ENCODE data around the gene RASD2.

The RASD2 gene

DNA sequence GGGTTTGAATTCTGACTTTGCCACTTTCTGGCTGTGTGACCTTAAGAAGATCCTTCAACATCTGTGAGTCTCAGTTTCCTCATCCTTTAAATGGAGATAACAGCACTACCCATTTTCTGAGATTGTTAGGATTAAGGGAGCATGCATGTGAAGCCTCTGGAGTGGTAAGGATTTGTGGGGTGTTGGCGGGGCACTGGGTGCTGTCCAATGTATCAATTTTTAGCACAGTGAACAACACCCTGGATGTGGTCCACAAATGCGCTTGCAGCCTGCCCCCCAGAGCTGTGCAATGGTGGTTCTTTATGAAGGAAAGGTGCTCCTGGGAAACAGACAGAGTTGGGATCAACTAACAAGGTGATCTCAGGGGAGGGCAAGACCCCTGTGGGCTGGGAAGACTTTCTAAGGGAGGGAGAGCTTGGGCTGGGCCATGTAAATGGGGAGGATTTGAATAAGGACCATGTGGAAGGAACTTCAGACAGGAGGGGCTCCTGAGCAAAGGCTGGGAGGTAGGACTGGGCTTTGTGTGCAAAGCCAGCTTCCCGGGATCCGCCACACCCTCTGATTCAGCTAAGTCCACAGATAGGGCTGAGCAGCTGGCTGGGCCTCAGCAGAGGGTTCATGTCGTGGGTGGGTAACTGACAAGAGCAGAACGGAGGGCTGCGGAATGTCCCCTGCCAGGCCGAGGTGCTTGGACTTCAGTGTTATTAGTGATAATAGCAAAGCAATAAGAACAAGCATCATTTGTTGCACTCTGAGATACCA lies 22.7 kb upstream of the RASD2 start:
- TF ChIP-seq, protein P1, sequence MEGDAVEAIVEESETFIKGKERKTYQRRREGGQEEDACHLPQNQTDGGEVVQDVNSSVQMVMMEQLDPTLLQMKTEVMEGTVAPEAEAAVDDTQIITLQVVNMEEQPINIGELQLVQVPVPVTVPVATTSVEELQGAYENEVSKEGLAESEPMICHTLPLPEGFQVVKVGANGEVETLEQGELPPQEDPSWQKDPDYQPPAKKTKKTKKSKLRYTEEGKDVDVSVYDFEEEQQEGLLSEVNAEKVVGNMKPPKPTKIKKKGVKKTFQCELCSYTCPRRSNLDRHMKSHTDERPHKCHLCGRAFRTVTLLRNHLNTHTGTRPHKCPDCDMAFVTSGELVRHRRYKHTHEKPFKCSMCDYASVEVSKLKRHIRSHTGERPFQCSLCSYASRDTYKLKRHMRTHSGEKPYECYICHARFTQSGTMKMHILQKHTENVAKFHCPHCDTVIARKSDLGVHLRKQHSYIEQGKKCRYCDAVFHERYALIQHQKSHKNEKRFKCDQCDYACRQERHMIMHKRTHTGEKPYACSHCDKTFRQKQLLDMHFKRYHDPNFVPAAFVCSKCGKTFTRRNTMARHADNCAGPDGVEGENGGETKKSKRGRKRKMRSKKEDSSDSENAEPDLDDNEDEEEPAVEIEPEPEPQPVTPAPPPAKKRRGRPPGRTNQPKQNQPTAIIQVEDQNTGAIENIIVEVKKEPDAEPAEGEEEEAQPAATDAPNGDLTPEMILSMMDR (IDR thresholded peaks at IDR 0.05): no peak

DNA sequence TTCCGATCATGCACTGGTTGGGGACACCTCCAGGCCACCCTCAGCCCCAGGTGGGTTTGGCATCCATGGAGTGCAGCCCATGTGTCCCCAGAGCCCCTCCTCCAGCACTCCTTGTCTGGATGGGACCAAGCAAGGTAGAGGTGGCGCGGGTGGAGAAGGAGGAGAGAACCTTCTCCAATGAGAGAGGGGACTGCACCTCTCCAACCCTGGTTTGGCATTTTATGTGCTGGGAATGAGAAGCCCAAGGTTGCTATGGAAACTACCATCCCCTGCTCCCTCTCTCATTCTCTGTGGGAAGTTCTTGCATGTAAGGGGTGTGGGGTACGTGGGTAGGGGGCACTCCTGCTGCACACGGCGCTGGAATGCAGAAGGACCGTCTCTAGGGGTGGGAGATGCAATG lies 21.8 kb upstream of the RASD2 start:
- TF ChIP-seq, protein P1 (IDR thresholded peaks at IDR 0.05): no peak

DNA sequence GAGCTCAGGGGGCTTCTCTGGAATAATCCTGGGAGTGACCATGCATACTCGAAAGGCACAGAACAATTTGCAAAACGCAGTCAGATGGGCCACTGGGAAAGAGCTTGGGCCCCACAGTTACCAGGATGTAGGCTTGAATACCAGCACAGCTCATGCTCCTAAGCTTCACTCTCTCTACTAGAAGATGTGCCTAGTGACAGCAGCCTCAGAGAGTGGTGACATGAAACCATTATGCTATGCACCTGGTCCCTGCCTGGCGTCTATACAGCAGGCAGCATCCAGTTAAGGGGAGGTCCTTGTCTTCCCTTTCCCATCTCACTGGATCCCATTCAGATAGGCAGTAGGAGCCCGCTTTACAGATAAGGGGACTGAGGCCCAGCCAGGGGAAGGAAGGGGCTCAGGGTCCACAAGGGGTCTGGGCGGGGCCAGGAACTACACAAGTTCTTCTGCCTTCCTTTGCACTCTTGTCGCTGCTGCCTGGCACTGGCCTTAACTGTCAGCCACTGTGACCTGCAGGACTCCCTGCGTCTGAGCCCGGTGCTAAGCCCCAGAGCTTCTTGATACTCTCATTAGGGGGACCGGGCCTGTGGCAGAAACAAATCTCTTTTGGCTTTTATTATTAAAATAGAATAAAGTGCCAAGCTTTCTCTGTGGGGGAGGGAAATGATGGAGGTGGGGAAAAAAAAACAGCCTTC lies 21.2 kb upstream of the RASD2 start:
- TF ChIP-seq, protein P1 (IDR thresholded peaks at IDR 0.05): no peak

- TF ChIP-seq, protein P1 (IDR thresholded peaks at IDR 0.05): no peak
Observed at GRCh38 chr22:35521358-35522224, 19.0 kb upstream of the RASD2 start.

DNA sequence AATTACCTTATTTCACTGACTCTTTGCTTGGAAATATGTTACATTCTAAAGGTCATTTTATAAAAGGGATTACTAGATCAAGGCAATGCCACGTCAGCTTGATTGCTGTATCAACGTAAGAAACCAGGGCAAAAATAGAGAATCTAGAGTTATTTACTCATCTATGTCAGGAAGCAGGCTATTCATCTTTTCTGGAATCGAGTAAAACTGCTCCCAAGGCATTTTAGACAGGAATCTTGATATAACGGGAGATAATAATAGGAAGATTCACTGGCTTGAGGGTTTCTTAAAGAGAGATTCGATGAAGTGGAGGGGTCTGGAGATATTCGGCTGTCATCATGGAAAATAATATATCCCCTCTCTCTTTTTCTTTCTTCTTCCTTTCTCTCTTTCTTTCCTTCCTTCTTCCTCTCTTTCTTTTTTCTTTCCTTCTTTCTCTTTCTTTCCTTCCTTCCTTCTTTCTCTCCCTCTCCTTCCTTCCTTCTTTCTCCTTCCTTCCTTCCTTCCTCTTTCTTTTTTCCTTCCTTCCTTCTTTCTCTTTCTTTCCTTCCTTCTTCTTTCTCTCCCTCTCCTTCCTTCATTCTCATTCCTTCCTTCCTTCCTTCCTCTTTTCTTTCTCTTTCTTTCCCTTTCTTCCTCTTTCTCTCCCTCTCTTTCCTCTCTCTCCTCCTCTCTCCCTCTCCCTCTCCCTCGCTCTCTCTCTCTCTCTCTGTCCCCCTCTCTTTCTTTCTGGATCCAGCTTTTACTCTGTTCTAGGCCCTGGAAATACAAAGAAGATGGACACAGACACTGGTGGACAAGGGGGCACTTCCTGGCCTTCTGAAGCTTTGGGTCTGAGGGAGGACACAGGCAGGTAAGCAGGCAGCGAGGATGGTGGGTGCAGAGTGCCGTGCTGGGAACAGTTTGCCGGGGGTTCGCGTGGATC lies 18.1 kb upstream of the RASD2 start:
- TF ChIP-seq, protein P1 (IDR thresholded peaks at IDR 0.05): no peak

DNA sequence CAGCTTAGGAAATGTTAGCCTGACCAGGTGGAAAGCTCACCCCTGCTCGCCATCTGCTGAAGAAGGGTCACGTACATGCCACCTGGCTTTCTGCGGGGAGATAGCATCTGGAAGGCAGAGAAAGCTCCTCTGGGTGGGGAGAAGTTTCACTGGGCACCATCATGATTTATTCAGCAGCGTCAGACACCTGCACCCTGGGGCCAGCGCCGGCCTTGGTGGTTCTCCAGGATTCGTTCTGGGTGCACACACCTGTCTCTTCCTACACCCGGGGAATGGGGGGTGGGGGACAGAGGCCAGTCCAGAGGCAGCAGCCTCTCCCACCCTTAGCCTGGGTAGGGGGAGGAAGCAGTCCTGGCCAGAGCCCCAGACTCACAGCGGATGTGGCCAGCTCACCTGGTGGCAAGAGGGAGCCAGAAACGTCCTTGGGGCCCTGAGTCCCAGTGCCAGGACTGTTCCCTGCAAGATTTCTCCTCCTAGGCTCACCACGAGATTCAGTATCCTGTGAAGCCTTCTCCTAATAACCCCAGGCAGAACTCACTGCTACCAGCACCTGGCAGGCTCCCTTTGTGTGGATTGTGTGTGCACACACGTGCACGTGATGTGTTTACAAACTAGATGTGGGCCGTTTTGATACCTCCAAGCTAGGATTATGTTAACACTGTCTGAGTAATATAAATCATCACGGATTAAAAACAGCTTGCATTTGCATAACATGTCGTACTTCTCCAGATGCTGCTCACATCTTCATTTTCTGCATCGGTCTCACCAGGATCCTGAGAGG lies 17.3 kb upstream of the RASD2 start:
- TF ChIP-seq, protein P1 (IDR thresholded peaks at IDR 0.05): no peak
